A549 (cell line): ENCODE measurements around the gene BANK1. TPM values are rescaled to one million over a fixed set of nuclear protein-coding genes. Genes with fewer than 3 reads are reported as not detected.

Source experiments
- ATAC-seq, 2 experiments: fragments of 200-7000 bp in 1 of 2; fragments of >200 bp in 1 of 2; cut with Nextera tagmentation in 1 of 2; cut with Tn5 transposase in 1 of 2; 3 replicates each; pipeline versions ENCODE4 v1.8.0 to v1.9.1; 2018 to 2020; ENCODE audit warnings: mild to moderate bottlenecking in 1 of 2, moderate library complexity in 1 of 2
- CTCF ChIA-PET: fragments of 300-600 bp; sonication (Branson Sonifier 250); formaldehyde crosslinking; extraction: SDS; loops from one replicate; lab custom pipeline; 2021; ENCODE audit warnings: antibody characterized with exemption, inconsistent platforms; lab: Yijun Ruan, JAX
- POLR2A ChIA-PET: fragments of 350-600 bp; formaldehyde crosslinking; extraction: SDS; loops from one replicate; lab custom pipeline; 2021; ENCODE audit warnings: antibody characterized with exemption, inconsistent platforms; lab: Yijun Ruan, JAX
- DNase-seq, 2 experiments: peaks; one replicate each; pipeline versions ENCODE4 v3.0.0 to v3.0.0-alpha.2; 2011 to 2016; ENCODE audit warnings: low read depth in 1 of 2, low spot score in 1 of 2
- FAIRE-seq: peaks from 2 replicates; lab custom pipeline; 2011; peaks lifted over from hg19 to GRCh38; lab: Jason Lieb, UNC
- H3K27ac ChIP-seq, 2 experiments: fragments of >200 bp; sonication (Bioruptor Twin); formaldehyde crosslinking; 3 replicates each; pipeline ENCODE4 v1.5.1; 2016 to 2017
- H3K4me1 ChIP-seq: fragments of >200 bp; sonication (Bioruptor Twin); formaldehyde crosslinking; 3 replicates; pipeline ENCODE4 v1.6.1; 2016
- H3K4me2 ChIP-seq: fragments of >200 bp; sonication (Bioruptor Twin); formaldehyde crosslinking; 3 replicates; pipeline ENCODE4 v1.6.1; 2016
- H3K4me3 ChIP-seq: fragments of >200 bp; sonication (Bioruptor Twin); formaldehyde crosslinking; 3 replicates; pipeline ENCODE4 v1.5.1; 2016
- H3K9me3 ChIP-seq: fragments of >200 bp; sonication (Bioruptor Twin); formaldehyde crosslinking; 3 replicates; pipeline ENCODE4 v1.6.1; 2016
- BHLHE40 ChIP-seq: IDR thresholded peaks from 2 replicates; pipeline ENCODE4 v1.6.1; 2012; ENCODE audit warnings: low read depth, low read length, inconsistent platforms
- CBX2 ChIP-seq: fragments of 200-600 bp; sonication (generic); IDR thresholded peaks from 2 replicates; pipeline ENCODE4 v1.6.1; 2016; ENCODE audit warnings: low read depth, mild to moderate bottlenecking, borderline replicate concordance
- CEBPB ChIP-seq, 2 experiments: fragments of >200 bp in 1 of 2; sonication (Bioruptor Twin) in 1 of 2; formaldehyde crosslinking in 1 of 2; IDR thresholded peaks; 2 replicates each; pipeline ENCODE4 v1.6.1; 2012 to 2016
- CHD4 ChIP-seq: fragments of 200-600 bp; sonication (generic); IDR thresholded peaks from 2 replicates; pipeline ENCODE4 v1.6.1; 2016; ENCODE audit warnings: antibody characterized with exemption, mild to moderate bottlenecking, borderline replicate concordance
- EHF ChIP-seq: fragments of 250-450 bp; sonication (Bioruptor Pico); IDR thresholded peaks from 2 replicates; pipeline ENCODE4 v1.5.0; 2020; ENCODE audit warnings: mild to moderate bottlenecking
- ELK1 ChIP-seq: fragments of 150-350 bp; IDR thresholded peaks from 2 replicates; pipeline ENCODE4 v1.6.1; 2014; ENCODE audit warnings: low read depth, mild to moderate bottlenecking, low read length
- ESRRA ChIP-seq: fragments of 150-350 bp; IDR thresholded peaks from 2 replicates; pipeline ENCODE4 v1.6.1; 2014; ENCODE audit warnings: mild to moderate bottlenecking, low read length, borderline replicate concordance
- FOSB ChIP-seq: fragments of 250-450 bp; sonication (Bioruptor Pico); IDR thresholded peaks from 2 replicates; pipeline ENCODE4 v1.5.0; 2020; ENCODE audit warnings: mild to moderate bottlenecking, moderate library complexity
- FOSL2 ChIP-seq, 2 experiments: fragments of 450-650 bp in 1 of 2; fragments of >200 bp in 1 of 2; sonication (Bioruptor Twin) in 1 of 2; formaldehyde crosslinking; IDR thresholded peaks; 2 replicates each; pipeline versions ENCODE4 v1.5.0 to v1.6.1; 2016 to 2020; ENCODE audit warnings: mild to moderate bottlenecking in 1 of 2, moderate library complexity in 1 of 2
- FOXS1 ChIP-seq: fragments of 250-450 bp; sonication (Bioruptor Pico); IDR thresholded peaks from 2 replicates; pipeline ENCODE4 v1.5.0; 2020; ENCODE audit warnings: mild to moderate bottlenecking, moderate library complexity
- HEYL ChIP-seq: fragments of 250-450 bp; sonication (Bioruptor Pico); IDR thresholded peaks from 2 replicates; pipeline ENCODE4 v1.8.0; 2021; ENCODE audit warnings: mild to moderate bottlenecking, moderate library complexity
- HOXA7 ChIP-seq: fragments of 250-450 bp; sonication (Bioruptor Pico); IDR thresholded peaks from 2 replicates; pipeline ENCODE4 v1.5.0; 2020; ENCODE audit warnings: mild to moderate bottlenecking, moderate library complexity
- HOXB5 ChIP-seq: fragments of 250-450 bp; sonication (Bioruptor Pico); IDR thresholded peaks from 2 replicates; pipeline ENCODE4 v1.5.0; 2020; ENCODE audit warnings: mild to moderate bottlenecking, moderate library complexity
- JUNB ChIP-seq: fragments of >200 bp; sonication (Bioruptor Twin); formaldehyde crosslinking; IDR thresholded peaks from 2 replicates; pipeline ENCODE4 v1.6.1; 2016
- KDM1A ChIP-seq: fragments of 200-600 bp; sonication (generic); IDR thresholded peaks from 2 replicates; pipeline ENCODE4 v1.6.1; 2016; ENCODE audit warnings: low read depth, mild to moderate bottlenecking
- KDM5A ChIP-seq: fragments of 200-600 bp; sonication (generic); IDR thresholded peaks from 2 replicates; pipeline ENCODE4 v1.6.1; 2016; ENCODE audit warnings: antibody characterized with exemption, mild to moderate bottlenecking
- NPAS2 ChIP-seq: fragments of 250-450 bp; sonication (Bioruptor Pico); IDR thresholded peaks from 2 replicates; pipeline ENCODE4 v1.8.0; 2022; ENCODE audit warnings: mild to moderate bottlenecking, moderate library complexity, borderline replicate concordance
- PHF8 ChIP-seq: fragments of 200-600 bp; sonication (generic); IDR thresholded peaks from 2 replicates; pipeline ENCODE4 v1.6.1; 2016; ENCODE audit warnings: low read depth, mild to moderate bottlenecking, antibody characterized with exemption, moderate library complexity, borderline replicate concordance
- POLR2A ChIP-seq: IDR thresholded peaks from 2 replicates; pipeline ENCODE4 v1.6.1; 2012; ENCODE audit warnings: mild to moderate bottlenecking, low read length
- POLR2AphosphoS2 ChIP-seq: conservative IDR thresholded peaks from 2 replicates; pipeline ENCODE4 v1.6.1; 2012; ENCODE audit warnings: low read length, improper control_type of control experiment, inconsistent platforms
- RARB ChIP-seq: fragments of 250-450 bp; sonication (Bioruptor Pico); IDR thresholded peaks from 2 replicates; pipeline ENCODE4 v1.8.0; 2021; ENCODE audit warnings: mild to moderate bottlenecking, moderate library complexity
- RCOR1 ChIP-seq: fragments of 150-350 bp; IDR thresholded peaks from 2 replicates; pipeline ENCODE4 v1.6.1; 2014; ENCODE audit warnings: antibody characterized with exemption, low read length, low read depth
- RFX5 ChIP-seq: fragments of 450-650 bp; IDR thresholded peaks from 2 replicates; pipeline ENCODE4 v1.7.1; 2014; ENCODE audit warnings: antibody characterized with exemption, mild to moderate bottlenecking, moderate library complexity
- RNF2 ChIP-seq: fragments of 200-600 bp; sonication (generic); IDR thresholded peaks from 2 replicates; pipeline ENCODE4 v1.6.1; 2016; ENCODE audit warnings: low read depth, mild to moderate bottlenecking, antibody characterized with exemption, moderate library complexity, borderline replicate concordance
- SMC3 ChIP-seq: fragments of >200 bp; sonication (Bioruptor Twin); formaldehyde crosslinking; IDR thresholded peaks from 3 replicates; pipeline ENCODE4 v1.6.1; 2018; ENCODE audit warnings: inconsistent platforms
- TFCP2L1 ChIP-seq: fragments of 250-450 bp; sonication (Bioruptor Pico); IDR thresholded peaks from 2 replicates; pipeline ENCODE4 v1.5.0; 2021; ENCODE audit warnings: mild to moderate bottlenecking
- ZFP36 ChIP-seq: fragments of 450-650 bp; IDR thresholded peaks from 2 replicates; pipeline ENCODE4 v1.6.1; 2014; ENCODE audit warnings: borderline replicate concordance; ENCODE audit not compliant: partially characterized antibody
- WGBS: methylation state at CpG from one replicate; pipeline ENCODE4 v1.1.6; 2017; ENCODE audit errors: missing lambda C conversion rate; 5-methylcytosine and 5-hydroxymethylcytosine counted together
- polyA plus RNA-seq, 4 experiments: library from polyadenylated mRNA; depleted of rRNA in 3 of 4; stranded (reverse); fragments of >200 nt; fragmentation: RNase III in 1 of 4; extraction: RNeasy Plus Mini Kit Qiagen cat#74134 plus additional on column Dnase treatment in 1 of 4; gene quantifications; 2 replicates in 3 of 4; 3 replicates in 1 of 4; pipeline ENCODE4 v1.2.3, GENCODE V29; 2011 to 2017
- TF ChIP-seq, protein P1 (sequence below): fragments of >200 bp; sonication (Bioruptor Twin); formaldehyde crosslinking; IDR thresholded peaks from 3 replicates; pipeline ENCODE4 v1.6.1; 2016
- TF ChIP-seq, protein P2 (sequence below): IDR thresholded peaks from 2 replicates; pipeline ENCODE4 v1.6.1; 2012; ENCODE audit warnings: low read depth, borderline replicate concordance

The BANK1 gene
- polyA plus RNA-seq, 2 of the 4 experiments (the other 2 are of a cell fraction) = 2.8 to 6.1 TPM

DNA sequence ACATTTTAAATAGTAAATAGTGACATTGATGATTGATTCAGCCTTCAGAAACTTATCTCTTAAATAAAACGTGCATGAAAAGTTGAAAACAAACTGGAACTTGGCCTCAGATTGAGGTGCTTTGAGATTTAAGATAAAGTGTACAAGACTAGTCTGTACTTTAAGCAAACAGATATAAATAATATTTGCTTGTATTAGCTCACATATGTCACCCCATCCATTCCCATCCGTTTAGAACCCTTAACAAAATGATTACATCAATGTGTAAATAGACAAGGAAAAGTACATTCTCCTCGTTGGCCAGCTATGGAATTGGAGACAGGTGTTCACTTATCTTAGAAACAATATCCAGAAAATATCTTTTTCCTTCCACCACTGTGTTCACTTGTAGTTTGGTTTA lies 130.8 kb downstream of the BANK1 start:
- TF ChIP-seq POLR2A (no peak), NPAS2 (CRISPR knock-in tag) (no peak), HOXB5 (CRISPR knock-in tag) (no peak), HOXA7 (CRISPR knock-in tag) (no peak), FOXS1 (CRISPR knock-in tag) (no peak), HEYL (CRISPR knock-in tag) (no peak), SMC3 (no peak), KDM5A (no peak), JUNB (no peak), KDM1A (no peak), ELK1 (no peak), CEBPB (IDR thresholded peaks at IDR 0.05) (no peak), CBX2 (no peak), ZFP36 (no peak)
- TF ChIP-seq, protein P1, sequence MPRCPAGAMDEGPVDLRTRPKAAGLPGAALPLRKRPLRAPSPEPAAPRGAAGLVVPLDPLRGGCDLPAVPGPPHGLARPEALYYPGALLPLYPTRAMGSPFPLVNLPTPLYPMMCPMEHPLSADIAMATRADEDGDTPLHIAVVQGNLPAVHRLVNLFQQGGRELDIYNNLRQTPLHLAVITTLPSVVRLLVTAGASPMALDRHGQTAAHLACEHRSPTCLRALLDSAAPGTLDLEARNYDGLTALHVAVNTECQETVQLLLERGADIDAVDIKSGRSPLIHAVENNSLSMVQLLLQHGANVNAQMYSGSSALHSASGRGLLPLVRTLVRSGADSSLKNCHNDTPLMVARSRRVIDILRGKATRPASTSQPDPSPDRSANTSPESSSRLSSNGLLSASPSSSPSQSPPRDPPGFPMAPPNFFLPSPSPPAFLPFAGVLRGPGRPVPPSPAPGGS = no peak
- TF ChIP-seq, protein P2, sequence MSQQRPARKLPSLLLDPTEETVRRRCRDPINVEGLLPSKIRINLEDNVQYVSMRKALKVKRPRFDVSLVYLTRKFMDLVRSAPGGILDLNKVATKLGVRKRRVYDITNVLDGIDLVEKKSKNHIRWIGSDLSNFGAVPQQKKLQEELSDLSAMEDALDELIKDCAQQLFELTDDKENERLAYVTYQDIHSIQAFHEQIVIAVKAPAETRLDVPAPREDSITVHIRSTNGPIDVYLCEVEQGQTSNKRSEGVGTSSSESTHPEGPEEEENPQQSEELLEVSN = no peak
- Histone ChIP-seq H3K27ac (no peak overlapping the region), H3K4me2 (no peak overlapping the region), H3K4me1 (no peaks in the 10 kb centered on the region), H3K4me3 (no peak overlapping the region), H3K9me3 (no peaks in the 10 kb centered on the region)
- ChIA-PET POLR2A (no interaction called here), CTCF (no interaction called here)
- FAIRE-seq = no peak
- 16% methylated on average over 3 of the region's 3 CpGs for WGBS
- DNase-seq = no peak
- no peak for ATAC-seq

DNA sequence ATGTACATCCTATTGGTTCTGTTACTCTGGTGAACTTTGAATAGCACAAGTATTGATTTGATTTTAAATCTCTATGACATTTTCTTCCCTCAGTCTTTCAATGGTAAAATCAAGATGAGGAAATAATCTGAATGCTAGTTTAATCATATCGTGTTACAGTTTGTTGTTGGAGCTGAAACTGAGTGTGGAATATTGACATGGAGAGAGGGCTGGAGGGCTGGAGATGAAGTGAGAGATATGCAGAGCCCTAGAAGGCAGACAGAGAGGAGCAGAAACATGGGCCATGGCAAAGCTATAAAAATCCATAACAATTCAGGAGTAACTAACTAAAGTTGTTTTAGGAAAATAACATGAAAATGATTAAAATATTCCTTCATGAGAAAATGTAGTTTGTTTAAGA lies 141.1 kb downstream of the BANK1 start:
- DNase-seq = no peak
- H3K9me3 ChIP-seq = no peaks in the 10 kb centered on the region
- ChIA-PET CTCF (no interaction called here), POLR2A (no interaction called here)
- no peak overlapping the region for H3K27ac ChIP-seq
- no peak for ATAC-seq
- no peak overlapping the region for H3K4me3 ChIP-seq
- H3K4me1 ChIP-seq = no peaks in the 10 kb centered on the region
- no peak overlapping the region for H3K4me2 ChIP-seq
- 68% methylated on average over 1 of the region's 1 CpG for WGBS
- FAIRE-seq = no peak
- no peak for TF ChIP-seq RARB (CRISPR knock-in tag)
- no peak for TF ChIP-seq TFCP2L1 (CRISPR knock-in tag)
- no peak for TF ChIP-seq RNF2
- no peak for TF ChIP-seq CEBPB (IDR thresholded peaks at IDR 0.05)
- TF ChIP-seq CHD4 = no peak
- no peak for TF ChIP-seq KDM1A
- TF ChIP-seq FOSL2 (IDR thresholded peaks at IDR 0.05) = no peak
- no peak for TF ChIP-seq FOSL2 (CRISPR knock-in tag; IDR thresholded peaks at IDR 0.05)
- no peak for TF ChIP-seq EHF (CRISPR knock-in tag)
- no peak for TF ChIP-seq RFX5
- TF ChIP-seq RCOR1 = no peak
- no peak for TF ChIP-seq FOSB (CRISPR knock-in tag)
- TF ChIP-seq BHLHE40 = no peak
- no peak for TF ChIP-seq PHF8
- TF ChIP-seq POLR2AphosphoS2 = no peak
- no peak for TF ChIP-seq ESRRA
- no peak for TF ChIP-seq FOXS1 (CRISPR knock-in tag)
- TF ChIP-seq SMC3 = no peak
- TF ChIP-seq, all 56 proteins: peak for 0
